A673 (cell line): ENCODE results near the gene PGAP1.

Experiments used
- CTCF ChIP-seq: fragments of 300-800, 200-600 bp; sonication (generic); conservative IDR thresholded peaks from 2 replicates; pipeline ENCODE4 v1.5.1; 2017; ENCODE audit warnings: low read depth, mild to moderate bottlenecking, antibody characterized with exemption, low read length, moderate library complexity, mixed read lengths
- EZH2 ChIP-seq: fragments of 200-600 bp; sonication (generic); IDR thresholded peaks from 2 replicates; pipeline ENCODE4 v1.6.1; 2017; ENCODE audit warnings: borderline replicate concordance, low read depth, mild to moderate bottlenecking, mixed read lengths, antibody characterized with exemption, low read length; ENCODE audit not compliant: poor library complexity, severe bottlenecking

GRCh38 chr2:196963961-196964360, 37.5 kb upstream of the PGAP1 start:
- TF ChIP-seq CTCF: no peak
- TF ChIP-seq EZH2: no peak
